GM19240 (cell line): ENCODE data around the gene ABCD1.
"Not testable (repeated sequence)": the region's sequence is repeated elsewhere in the genome, so short reads cannot be mapped to it uniquely, and the experiment has no call there.

Experiments used
- DNase-seq: peaks from one replicate; pipeline ENCODE4 v3.0.0; 2011; ENCODE audit warnings: low spot score; ENCODE audit not compliant: insufficient read length

ABCD1 gene

DNA sequence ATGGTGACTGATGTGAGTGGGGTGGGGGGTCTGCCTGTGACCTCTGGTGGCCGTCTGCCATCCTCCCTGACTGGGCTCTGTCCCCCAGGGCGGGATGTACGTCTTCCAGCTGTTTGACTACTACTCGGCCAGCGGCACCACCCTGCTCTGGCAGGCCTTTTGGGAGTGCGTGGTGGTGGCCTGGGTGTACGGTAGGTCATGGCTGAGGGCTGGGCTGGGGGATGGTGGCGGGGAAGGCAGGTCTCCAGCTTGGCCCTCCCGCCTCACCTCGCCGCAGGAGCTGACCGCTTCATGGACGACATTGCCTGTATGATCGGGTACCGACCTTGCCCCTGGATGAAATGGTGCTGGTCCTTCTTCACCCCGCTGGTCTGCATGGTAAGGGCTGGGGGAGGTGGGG, 30.4 kb upstream of the ABCD1 start:
- not testable (repeated sequence) for DNase-seq

DNA sequence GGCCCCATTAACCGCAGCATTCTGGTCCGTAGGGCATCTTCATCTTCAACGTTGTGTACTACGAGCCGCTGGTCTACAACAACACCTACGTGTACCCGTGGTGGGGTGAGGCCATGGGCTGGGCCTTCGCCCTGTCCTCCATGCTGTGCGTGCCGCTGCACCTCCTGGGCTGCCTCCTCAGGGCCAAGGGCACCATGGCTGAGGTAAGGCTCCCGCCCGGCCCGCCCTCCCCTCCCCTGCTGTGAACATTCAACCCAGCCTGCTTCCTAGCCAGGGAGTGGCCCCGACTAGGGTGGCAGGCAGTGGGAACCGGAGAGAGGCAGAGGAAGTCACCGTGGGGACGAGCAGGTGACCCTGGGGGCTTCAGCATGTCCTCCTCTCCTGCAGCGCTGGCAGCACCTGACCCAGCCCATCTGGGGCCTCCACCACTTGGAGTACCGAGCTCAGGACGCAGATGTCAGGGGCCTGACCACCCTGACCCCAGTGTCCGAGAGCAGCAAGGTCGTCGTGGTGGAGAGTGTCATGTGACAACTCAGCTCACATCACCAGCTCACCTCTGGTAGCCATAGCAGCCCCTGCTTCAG, 29.9 kb upstream of the ABCD1 start:
- DNase-seq, result no peak

DNA sequence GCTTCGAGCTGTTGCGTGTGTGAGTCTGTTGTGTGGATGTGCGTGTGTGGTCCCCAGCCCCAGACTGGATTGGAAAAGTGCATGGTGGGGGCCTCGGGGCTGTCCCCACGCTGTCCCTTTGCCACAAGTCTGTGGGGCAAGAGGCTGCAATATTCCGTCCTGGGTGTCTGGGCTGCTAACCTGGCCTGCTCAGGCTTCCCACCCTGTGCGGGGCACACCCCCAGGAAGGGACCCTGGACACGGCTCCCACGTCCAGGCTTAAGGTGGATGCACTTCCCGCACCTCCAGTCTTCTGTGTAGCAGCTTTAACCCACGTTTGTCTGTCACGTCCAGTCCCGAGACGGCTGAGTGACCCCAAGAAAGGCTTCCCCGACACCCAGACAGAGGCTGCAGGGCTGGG, 28.6 kb upstream of the ABCD1 start:
- DNase-seq, result no peak

DNA sequence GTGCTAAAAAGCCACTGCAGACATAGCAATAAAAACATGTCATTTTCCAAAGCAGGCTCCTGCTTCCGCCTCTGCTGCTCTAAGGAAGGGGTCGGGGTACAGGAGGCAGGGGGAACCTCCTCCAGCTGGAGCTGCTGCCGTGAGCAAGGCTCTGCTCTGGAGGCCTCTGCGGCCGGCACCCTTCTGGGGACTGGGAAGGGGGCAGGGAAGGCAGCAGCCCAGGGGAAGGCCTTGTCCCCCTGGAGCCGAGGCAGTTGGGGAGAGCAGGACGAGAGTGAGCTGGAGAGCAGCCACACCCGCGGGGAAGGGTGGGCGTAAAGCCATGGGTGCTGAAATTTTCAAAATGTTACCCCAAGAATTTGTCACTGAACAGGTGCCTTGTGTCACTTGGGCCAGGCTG, 28.1 kb upstream of the ABCD1 start:
- not testable (repeated sequence) for DNase-seq

DNA sequence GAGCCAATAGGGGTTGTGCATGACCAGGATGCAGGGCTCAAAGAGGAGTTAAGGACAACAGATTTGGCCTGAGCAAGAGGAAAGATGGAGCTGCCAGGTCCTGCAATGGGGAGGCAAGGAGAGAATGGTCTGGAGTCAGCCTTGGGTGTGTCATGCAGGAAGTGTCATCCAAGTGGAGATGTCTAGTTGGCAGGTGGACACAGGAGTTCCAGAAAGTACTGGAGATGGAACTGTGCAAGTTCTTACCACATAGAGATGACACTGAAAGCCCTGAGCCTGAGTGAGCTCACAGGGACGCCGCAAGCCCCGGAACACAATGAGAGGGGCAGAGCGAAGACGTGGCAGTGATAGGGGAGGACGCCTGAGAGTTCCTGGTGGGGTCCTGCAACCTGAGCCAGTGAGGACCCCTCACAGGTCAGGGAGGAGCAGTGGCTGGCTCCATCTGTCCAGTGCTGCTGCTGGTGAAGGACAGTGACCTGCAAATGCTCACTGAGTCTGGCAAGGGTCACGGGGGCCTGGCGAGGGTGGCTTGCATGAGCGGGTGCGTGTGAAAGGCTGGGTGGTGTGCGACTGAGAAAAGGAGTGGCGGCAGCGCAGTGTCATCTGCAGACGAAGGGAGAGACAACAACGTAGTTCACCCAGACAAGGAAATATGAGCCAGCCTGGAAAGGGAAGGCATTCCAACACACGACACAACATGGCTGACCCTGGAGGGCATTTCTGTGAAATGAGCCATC, 27.5 kb upstream of the ABCD1 start:
- DNase-seq, result not testable (repeated sequence)

DNA sequence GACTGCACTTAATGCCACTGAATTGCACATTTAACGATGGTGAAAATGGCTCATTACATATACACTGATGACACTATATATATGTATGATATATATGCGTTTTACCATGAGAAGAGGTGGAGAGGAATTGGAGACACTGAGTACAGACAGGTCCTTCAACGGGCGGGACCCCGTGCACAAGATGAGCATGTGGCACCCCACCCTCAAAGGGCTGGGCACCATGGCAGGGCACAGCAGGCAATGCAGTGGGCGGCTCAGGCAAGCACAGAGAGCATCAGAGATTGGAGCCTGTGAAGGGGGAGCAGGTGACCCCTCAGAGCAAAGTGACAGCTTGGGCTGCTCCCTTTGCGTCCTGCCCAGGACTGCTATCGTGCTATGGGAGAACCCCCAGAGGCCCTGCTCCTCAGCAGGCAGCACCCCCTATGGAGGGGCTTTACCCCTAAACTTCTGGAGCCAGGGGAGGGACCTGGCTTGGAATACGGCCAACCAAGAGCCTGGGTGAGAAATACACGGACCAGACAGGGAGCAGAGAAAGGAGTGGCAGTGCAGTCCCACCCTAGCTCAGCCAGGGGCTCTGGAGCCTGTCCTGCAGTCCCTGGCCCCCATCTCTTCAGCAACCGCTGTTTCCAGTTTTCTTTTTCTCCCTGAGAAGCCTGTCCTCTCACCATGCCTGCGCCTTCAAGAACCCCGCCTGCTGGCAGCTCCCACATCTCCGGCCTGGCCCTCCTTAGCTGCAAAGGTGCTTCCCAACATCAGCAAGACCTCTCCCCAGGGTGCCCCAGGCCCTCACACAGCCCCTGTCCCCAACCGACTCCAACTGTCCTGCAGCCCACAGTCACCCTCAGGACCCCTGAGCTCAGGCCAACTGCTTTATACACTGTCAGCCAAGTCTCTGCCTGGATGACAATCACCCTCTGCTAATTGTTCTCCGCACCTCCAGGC, 26.5 kb upstream of the ABCD1 start:
- DNase-seq, result no peak

DNA sequence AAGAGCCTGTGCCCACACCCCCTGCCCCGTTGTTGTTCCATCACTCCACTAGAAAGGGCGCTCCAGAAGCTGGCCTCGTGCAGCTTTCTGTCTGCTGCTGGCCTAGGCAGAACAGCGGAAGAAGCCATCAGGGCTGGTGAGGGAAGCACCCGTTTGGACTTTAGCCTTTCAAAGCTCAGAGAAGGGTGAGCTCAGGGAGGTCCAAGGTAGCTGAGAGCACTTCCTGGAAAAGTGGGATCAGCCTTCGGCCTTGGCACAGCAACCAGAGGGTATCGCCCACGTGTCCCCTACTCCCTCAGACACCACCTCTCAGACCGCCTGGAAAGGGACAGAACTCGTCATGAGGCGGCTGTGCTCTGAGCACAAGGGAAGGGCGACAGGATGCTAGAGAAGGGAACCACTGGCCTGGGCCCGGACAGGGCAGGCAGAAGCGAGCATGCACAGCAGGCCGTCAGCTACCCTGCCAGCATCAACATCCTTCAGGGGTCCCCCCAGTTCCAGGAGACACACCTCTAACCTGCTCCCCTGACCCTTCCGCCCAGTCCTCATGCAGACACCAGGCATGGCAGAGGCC, 25.4 kb upstream of the ABCD1 start:
- DNase-seq, result not testable (repeated sequence)

DNA sequence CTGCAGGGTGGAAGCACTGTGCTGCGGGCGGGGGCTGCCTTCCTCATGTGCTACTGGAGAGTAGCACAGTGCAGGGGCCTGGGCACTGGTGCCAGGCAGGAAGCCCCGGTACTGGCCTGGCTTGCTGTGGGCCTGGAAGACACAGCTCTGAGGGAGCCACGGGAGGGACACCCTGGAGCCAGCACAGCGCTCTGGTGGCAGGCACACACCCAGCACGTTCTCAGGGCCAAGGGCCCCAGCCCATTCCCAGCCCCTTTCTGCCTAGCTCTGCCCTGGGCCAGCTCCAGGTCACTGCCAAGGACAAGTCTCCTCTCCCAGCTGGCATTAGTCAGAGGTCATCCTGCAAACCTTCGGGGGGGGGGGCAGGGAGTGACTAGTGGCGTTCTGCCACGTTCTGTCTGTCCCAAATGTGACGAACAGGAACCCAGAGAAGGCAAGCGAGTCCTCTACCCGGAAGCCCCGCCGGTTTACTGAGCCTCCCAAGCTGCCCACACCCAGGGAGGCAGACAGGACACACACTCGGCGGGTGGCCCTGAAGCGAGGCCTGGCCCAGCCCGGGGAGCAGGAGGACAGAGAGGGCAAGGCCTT, 24.8 kb upstream of the ABCD1 start:
- DNase-seq, result not testable (repeated sequence)

DNA sequence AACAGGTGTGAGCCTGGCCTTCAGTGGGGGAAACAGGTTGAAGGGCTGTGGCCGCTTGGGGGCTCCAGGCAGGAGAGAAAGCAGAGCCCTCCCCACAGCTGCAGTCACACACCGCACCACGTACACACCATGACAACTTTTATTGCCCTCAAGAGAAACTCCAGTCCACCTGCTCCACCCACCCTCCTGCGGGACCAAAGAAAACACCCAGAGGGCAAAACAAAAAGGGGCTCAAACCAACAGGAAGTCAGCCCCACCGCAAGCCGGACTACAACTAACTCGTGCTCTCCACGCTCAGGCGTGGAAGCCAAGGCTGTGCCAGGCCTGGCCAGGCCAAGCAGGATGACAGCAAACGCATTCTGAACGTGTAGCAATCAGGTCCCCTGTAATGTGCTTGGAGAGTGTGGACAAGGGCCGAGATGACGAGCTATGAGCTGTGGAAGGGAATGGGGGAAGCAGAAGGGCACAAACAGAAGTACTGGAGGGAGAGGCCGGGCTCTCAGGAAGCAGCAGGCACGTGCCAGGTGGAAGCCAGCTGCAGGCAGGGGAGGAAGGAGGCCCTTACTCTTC, 24.2 kb upstream of the ABCD1 start:
- no peak for DNase-seq

DNA sequence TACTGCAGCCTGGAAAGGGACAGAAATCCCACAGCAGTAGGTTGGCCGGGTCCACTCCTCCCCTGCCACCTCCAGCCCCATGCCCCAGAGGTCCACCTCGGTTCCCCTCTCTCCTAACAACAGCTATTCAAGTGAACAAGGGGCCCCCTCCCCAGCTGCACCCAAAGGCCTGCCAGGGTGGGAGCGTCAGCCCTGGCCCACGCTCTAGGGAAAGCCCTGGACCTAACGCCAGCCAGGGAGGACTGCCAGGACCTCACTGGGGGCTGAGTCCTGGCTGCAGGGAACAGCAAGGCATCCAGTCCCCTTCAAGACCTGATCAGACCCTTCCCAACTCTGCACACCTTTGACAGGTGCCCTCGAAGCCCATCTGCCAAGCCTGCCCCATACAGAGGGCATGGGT, 23.7 kb upstream of the ABCD1 start:
- DNase-seq, result no peak

DNA sequence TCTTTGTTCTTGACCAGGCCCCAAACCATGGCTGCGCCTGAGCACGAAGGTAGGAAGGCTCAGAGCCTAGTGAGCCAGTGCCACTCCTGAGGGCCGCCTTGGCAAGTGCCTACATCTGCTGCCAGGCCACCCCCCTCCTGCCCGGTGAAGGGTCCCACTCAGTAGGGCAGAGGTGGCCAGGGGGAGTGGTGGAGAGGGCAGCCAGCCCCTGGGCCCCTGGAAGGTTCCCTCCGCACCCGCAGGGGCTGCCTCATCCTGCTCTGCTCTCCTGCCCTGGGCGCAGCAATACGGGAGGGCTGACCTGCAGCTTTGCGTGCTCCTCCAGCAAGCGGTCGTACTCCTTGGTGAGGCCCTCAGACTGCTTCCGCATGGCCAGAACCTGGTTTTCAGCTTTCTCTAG, 22.9 kb upstream of the ABCD1 start:
- no peak for DNase-seq

DNA sequence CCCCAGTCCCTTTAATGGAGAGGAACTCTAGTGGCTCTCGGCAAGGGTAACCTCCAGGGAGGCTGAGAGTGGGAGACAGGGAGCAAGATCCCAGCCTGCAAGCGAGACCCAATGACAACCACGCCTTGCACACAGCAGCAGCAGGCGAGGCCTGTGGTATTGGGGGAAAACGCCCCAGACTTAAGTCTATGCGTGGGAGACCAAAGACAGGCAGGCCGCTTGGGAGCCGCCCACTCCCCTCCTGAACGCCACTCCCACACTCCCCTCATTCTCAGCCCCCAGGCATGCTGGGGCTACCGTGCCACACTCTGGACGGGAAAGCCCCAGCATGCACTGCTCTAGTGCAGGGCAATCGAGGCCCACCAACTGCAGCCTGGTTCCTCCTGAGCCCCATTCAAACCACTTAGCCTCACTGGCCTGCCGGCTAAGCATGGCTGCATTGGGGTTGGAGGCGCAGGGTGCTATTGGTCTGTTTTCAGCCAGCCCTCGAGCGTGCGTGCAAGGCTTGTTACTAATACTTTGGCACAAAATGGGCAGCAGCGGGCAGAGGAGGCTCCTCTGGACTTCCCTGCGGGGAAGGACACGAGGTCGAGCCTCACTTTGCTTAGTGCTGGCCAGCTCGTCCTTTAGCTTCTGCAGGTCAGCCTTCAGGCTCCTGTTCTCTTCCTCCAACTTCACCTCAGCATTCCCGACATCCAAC, 22.2 kb upstream of the ABCD1 start:
- no peak for DNase-seq

DNA sequence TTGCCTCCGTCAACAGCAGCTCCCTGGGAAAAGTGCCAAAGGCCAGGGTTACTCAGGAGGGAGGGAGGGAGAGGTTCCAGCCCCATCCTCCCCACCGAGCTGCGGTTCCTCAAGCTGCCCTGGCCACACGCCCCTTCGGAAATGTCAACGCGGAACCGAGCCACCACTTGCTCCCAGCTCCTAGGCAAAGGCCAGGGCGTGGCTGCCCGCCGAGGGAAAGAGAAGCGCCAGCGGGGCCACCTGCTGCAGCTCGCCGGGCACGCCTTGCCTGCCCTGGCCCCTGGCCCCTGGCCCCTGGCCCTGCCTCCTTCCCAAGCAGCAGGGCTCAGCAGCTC, 21.7 kb upstream of the ABCD1 start:
- no peak for DNase-seq

DNA sequence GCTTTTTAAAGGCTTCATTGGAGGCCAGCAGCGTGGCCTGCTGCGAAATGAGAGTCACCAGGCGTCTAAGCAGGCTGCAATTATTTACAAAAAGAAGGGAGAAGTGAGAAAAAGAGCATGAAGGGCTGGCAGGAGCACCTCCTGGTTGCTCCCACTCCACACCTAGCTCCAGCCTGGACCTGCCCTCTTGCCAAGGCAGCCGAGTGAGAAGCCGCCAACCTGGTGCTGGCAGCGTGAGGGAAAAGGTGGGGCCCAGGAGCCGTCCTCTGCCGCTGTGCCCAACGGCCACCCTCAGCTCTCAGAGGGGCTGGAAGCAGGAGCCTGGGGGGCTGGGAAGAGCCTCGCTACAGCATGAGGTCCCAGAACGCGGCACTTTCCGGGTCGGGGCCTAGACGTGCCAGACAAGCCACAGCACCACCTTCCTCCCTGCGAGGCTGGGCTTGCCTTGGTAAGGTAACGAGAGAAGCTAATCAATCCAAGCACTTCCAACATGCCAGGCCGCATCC, 20.6 kb upstream of the ABCD1 start:
- no peak for DNase-seq

DNA sequence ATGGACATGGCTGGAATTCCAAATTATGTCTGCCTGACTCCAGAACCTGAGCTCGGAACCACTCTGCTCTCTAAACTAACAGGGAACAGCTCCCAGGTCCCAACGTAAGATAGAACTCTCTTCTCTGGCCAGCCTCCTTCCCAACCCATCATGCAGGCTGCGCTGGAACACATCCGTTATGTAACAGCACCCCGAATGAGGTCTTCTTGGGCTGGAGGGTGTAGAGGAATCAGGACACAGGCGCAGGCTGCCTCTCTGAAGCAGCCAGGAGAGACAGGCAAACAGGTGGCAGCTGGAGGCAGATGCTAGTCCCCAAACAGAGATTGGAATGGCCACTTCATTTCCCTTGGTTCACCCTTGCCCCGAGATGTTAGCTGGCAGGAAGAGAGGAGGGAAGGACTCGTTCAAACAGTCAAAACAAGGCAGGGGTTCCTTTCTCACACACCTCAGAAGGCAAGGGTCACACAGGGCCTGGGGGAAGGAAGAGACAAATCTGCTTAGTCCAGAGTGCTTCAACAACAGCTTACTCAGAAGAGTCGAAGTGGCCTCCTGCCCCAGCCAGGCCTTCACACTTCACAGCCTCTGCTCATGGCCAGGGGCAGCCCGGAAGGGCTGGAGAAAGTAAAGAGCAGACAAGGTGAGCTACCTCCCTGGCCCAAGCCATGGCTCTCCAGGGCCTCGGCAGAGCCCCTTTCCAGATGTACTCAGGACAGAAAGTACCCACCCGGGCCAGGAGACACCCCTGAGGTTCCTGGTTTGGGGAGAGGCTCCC, 19.8 kb upstream of the ABCD1 start:
- DNase-seq, result not testable (repeated sequence)

DNA sequence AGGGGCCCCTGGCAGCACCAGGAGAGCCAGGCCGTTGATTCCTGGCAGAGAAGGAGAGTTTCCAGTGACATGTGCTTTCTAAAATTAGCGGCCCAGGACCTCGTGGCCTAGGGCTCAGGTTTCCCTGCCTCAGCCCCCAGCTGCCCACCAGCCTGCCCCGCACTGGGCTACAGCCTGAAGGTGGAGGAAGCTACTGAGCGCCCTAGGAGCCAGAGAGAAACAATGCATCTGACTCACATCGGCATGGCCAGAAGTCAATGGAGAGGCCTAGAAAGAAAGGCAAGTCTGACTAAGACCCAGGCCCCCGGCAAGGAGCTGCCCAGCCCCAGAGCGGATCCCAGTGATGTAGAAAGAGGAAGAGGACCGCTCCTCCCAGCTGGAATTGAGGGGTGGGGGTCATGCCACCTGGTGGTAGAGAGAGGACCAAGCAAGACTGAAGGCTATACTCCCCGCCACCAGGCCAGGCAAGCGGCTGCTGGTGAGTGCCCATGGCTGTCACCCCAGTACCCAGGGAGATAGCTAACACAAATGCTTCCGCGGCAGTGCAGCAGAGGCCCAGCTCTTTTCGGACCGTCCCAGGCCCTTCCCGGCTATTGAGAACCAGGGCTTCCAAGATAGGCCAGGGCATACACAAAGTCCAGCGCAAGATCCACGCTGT, 19.1 kb upstream of the ABCD1 start:
- not testable (repeated sequence) for DNase-seq

DNA sequence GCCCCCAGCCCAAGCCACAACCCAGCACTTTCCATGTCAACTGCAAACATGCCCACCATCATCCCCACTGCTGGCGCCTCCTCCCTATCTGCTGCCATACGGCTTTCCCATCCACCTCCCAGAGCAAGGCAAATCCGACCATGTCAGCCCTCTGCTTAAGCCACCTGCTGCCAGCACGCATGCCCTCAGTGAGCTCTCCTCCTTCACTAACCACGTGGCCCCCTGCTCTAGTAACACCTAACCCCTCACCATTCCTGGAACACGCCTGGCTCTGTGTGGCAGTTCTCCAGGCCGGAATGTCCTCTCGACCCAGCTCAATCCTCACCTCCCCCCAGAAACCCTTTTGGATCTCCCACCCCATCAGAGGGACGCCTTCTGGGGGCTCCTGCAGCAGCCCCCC, 17.9 kb upstream of the ABCD1 start:
- DNase-seq, result no peak

DNA sequence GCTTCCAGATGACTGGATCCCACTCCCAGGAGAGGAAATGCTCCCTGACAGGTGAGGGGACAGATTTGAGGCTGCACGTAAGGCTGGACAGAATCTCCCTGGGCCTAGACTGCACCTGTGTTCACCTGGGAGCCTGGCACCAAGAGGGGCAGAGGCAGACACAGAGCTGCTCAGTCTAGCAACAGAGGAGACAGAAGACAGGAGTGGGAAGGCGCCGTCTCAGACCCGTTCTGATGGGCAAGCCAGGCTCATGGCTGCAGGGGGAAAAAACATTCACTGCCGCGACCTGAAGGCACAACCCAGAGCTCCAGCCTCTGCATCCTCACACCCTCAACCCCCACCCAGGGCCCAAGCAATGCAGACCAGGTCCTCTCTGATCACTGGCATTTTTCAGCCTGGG, 17.2 kb upstream of the ABCD1 start:
- no peak for DNase-seq

DNA sequence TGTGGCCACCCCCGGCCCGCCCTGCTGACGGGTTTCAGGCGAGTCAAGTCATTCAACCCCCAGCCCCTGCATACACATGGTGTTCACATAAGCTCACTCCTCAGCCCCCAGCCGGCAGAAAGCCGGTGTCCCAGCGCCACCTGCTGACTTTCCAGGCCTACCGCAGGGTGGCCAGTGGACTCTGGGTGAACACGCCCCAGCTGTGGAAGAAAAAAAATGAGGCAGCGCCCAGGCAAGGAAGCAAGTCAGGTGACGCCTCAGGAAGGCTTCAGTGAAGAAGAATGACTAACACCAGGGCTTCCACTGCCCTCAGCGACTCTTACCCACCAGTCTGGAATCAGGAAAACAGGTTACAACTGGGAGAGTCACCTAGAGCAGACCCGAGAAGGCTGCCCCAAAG, 16.2 kb upstream of the ABCD1 start:
- no peak for DNase-seq
